Right lobe of liver (tissue), 4 donors: ENCODE results near the gene EXOC4.

Experiments used
- POLR2A ChIP-seq: fragments of 450-650 bp; IDR thresholded peaks from one replicate; pipeline ENCODE4 v1.6.1; 2017; ENCODE audit warnings: antibody characterized with exemption, mild to moderate bottlenecking
- TF ChIP-seq, protein P1 (sequence below), 4 donors: fragments of 200-600 bp in 3 of 4; fragments of 450-650 bp in 1 of 4; IDR thresholded peaks; one replicate each; pipeline versions ENCODE4 v1.5.1 to v1.8.0; 2016 to 2022; ENCODE audit warnings: antibody characterized with exemption in 4 of 4, mild to moderate bottlenecking in 2 of 4
- donor health status: DM: no; HTN: no; CAD: no.
- donor health status: DM: no; HTN: no; CAD: no.
- donor health status: DM: no; HTN: yes; CAD: no.

DNA sequence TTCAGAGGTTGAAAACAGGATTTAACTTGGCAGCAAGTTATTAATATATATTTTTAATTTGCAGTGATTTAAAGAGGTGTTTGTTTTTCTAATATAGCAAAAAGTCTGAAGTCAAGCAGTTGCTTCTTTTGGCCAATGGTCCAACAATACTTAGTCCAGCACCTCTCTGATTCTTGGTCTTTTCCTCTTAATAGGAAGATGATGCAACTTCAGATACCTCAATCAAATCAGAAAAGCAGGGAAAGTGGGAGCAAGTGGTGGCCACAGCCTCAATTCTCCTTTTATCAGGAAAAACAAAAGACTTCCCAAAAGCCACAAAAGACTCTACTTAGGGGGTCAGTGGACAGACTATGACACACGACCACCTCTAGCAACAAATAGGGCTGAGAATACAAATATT is 740.7 kb downstream of the EXOC4 start:
- TF ChIP-seq, protein P1, sequence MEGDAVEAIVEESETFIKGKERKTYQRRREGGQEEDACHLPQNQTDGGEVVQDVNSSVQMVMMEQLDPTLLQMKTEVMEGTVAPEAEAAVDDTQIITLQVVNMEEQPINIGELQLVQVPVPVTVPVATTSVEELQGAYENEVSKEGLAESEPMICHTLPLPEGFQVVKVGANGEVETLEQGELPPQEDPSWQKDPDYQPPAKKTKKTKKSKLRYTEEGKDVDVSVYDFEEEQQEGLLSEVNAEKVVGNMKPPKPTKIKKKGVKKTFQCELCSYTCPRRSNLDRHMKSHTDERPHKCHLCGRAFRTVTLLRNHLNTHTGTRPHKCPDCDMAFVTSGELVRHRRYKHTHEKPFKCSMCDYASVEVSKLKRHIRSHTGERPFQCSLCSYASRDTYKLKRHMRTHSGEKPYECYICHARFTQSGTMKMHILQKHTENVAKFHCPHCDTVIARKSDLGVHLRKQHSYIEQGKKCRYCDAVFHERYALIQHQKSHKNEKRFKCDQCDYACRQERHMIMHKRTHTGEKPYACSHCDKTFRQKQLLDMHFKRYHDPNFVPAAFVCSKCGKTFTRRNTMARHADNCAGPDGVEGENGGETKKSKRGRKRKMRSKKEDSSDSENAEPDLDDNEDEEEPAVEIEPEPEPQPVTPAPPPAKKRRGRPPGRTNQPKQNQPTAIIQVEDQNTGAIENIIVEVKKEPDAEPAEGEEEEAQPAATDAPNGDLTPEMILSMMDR (IDR thresholded peaks at IDR 0.05): no peak
- TF ChIP-seq POLR2A: no peak
